Fibroblast of pulmonary artery (primary cell): ENCODE data around the gene ARL6IP4.

ENCODE experiments used
- DNase-seq: peaks from one replicate; pipeline ENCODE4 v3.0.0-alpha.2; 2010; ENCODE audit warnings: low read depth
- H3K4me3 ChIP-seq: replicated peaks from 2 replicates; pipeline ENCODE4 v1.5.1; 2011; ENCODE audit warnings: low read depth, mild to moderate bottlenecking, control low read depth, low read length, moderate library complexity
- TF ChIP-seq, protein P1 (sequence below): IDR thresholded peaks from 2 replicates; pipeline ENCODE4 v1.5.1; 2011; ENCODE audit warnings: mild to moderate bottlenecking, control low read depth, low read length, inconsistent platforms; ENCODE audit errors: missing control alignments

The ARL6IP4 gene

DNA sequence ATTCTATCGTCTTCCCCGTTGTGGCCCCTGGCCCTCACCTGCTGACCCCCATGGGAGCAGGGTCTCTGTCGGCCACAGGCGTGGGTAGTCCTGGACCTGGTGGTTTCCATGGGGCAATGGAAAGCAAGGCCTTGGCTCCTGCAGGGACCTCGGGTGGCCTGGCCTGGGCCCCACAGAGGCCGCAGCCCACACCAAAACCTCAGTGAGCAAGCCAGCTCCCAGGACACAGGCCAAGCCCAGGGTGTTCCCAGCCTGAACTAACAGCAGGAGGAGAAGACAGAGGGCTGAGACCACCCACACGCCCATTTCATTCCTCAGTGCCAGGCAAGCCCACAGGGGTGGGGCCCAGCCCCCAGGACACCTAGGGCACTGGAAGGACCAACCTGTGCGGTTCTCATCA lies 31.1 kb upstream of the ARL6IP4 start:
- TF ChIP-seq, protein P1, sequence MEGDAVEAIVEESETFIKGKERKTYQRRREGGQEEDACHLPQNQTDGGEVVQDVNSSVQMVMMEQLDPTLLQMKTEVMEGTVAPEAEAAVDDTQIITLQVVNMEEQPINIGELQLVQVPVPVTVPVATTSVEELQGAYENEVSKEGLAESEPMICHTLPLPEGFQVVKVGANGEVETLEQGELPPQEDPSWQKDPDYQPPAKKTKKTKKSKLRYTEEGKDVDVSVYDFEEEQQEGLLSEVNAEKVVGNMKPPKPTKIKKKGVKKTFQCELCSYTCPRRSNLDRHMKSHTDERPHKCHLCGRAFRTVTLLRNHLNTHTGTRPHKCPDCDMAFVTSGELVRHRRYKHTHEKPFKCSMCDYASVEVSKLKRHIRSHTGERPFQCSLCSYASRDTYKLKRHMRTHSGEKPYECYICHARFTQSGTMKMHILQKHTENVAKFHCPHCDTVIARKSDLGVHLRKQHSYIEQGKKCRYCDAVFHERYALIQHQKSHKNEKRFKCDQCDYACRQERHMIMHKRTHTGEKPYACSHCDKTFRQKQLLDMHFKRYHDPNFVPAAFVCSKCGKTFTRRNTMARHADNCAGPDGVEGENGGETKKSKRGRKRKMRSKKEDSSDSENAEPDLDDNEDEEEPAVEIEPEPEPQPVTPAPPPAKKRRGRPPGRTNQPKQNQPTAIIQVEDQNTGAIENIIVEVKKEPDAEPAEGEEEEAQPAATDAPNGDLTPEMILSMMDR, result no peak
- no peak overlapping the region for H3K4me3 ChIP-seq
- no peak for DNase-seq

DNA sequence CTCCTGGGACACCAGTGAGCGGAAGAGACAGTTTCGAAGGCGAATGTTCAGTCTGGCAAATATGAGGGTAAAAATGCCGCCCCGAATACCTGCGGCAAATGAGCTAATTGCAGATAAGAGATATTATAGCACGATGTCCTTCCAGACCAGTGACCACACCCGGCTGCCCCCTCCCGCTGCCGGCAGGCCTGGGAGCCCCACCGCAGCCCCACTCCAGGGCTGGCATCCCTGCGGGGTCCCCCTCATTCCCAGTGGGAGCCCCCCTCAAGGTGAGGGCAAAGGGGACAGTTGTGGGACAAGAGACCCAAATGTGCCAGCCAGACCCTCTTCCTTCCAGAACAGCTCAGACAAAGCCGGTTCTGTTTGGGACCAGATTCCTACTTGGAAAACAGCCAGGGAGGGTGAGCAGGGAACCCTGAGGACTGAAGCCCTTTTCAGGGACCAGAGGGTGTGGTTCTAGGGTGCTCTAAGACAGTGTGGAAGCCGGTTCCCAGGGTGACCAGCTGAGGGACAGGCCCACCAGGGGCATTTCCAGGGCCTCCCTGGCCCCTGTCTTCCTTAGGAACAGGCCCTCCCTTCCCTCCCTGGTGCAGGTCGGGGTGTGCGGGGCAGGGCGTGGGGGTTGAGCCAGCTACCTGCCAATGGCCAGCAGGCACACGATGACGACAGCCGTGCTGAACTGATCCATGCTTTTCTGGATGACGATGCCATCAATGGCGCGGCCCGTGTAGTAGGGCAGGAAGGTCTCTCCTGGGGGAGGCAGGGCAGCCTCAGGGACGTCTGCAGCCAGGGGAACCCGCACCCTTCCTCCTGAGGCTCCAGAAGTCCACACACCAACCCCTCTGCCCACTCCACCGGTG lies 30.4 kb upstream of the ARL6IP4 start:
- H3K4me3 ChIP-seq, result no peak overlapping the region
- TF ChIP-seq, protein P1, result no peak
- DNase-seq, result no peak

DNA sequence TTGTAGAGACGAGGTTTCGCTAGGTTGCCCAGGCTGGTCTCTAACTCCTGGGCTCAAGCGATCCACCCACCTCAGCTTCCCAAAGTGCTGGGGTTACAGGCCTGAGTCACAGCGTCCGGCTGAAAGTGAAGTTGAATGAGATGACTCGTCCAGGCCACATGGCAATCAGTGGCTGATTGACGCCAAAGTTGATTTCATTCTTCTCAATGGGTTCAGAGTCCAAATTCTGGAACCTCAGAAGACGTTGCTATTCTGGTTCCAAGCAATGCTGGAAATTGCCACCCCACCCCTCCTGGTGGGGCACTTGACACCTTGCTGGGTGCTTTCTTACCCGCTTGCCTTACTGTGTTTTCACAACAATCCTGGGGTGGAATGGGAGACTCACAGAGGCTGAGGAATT lies 29.1 kb upstream of the ARL6IP4 start:
- DNase-seq, result peak; percentile 21

DNA sequence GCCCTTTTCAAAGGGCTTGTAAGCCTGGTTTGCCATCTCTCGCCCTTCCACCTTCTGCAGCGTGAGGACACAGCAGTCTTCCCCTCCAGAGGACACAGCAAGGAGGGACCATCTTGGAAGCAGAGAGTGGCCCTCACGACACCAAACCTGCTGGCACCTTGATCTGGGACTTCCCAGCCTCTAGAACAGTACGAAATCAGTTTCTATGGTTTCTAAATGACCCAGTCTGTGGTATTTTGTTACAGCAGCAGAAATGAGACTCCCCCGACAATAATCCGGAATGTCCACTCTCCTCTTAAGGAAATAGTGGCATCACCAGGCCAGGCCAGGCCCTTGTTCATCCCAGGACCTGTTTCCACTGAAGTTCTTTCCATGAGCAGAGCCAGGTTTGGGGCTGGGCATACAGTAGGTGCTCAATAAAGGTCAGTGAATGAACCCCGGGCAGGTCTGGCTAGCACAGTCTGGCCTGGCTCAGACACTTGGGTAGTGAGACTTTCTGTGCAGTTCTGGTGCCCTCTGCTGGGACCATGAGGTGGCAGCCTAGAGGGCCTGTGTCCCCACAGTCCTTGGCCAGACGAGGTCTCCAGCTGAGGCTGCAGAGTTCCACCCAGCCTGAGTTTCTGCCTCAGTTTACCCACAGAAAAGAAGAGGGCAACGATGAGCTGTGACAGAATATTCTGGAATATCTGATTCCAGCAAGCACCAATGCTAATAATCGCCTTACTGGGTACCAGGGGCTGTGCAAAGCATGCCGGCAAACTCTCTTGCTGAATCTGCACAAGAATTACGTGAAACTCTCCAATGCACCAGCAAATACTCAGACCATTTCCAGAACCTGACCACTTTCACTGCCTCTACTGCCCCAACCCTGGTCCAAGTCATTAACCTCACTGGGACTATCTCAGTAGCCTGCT lies 28.2 kb upstream of the ARL6IP4 start:
- no peak overlapping the region for H3K4me3 ChIP-seq
- peak; percentile 79 for DNase-seq
- TF ChIP-seq, protein P1, result peak; percentile 96

More for the DNA sequence above, 29.1 kb upstream of the ARL6IP4 start:
- TF ChIP-seq, protein P1, result no peak
- H3K4me3 ChIP-seq, result no peak overlapping the region

DNA sequence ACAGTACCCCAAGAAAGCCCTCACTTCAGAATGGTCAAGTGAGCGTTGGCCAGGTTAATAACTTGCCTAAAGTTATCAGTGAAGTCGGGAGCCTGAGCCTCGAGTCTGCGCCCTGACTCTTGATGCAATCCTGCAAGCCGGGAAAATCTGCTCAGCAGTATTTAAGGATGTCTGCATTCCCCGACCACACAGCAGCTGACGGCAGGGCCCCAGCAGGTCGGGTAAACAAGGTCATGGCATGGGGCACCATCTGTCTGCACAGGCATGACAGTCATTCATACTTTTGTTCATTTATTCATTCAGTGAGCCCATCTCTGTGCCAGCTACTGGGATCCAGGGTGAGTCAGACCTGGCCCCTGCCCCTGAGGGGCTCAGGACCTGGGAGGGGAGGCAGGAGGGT lies 25.3 kb upstream of the ARL6IP4 start:
- no peak overlapping the region for H3K4me3 ChIP-seq
- no peak for DNase-seq
- TF ChIP-seq, protein P1, result no peak

DNA sequence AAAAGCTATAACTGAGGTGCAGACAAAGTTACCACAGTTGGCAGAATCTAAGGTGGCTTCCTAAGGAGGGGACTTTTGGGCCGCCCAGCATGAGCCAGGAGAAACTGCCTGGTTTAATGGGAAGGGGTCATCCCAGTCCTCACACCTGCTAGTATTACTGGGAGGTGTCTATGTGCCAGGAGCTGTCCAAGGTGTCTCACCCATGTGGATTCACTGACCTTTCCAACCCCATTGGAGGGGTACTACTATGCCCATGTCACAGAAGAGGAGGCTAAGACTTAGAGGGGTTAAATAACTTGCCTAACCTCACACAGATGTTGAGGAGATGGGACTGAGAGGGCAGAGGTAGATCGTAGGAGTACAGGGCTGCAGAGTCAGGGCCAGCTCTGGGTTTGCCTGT lies 24.4 kb upstream of the ARL6IP4 start:
- TF ChIP-seq, protein P1, result no peak
- H3K4me3 ChIP-seq, result no peak overlapping the region
- no peak for DNase-seq
